ENCODE results near the gene RAB40A. TPM values are rescaled to one million over a fixed set of nuclear protein-coding genes. Genes with fewer than 3 reads are reported as not detected.

RAB40A gene
- total and polyA plus RNA-seq, 9 of the 15 experiments (the other 6 are each of a cell fraction or from before 2014, with no cell fraction given) = 0.07 to 0.15 (median 0.10) TPM; not detected in 3

GRCh38 chrX:103464774-103465117 is 54.5 kb downstream of the RAB40A start (continued):
- peak; percentile 71 to 79 (median 76) for TF ChIP-seq CTCF (IDR thresholded peaks at IDR 0.05 in 2 of 3, conservative IDR thresholded peaks at IDR 0.05 in 1 of 3; ENCODE audit: insufficient read depth in 2 of 3, low read depth in 1 of 3, low read length in 3 of 3)

- Histone ChIP-seq H2AFZ (ENCODE audit: low read depth, low read length) (peak overlapping the region; percentile 1; the same call in 1 of the 2 replicates), H3K4me3 (no peak overlapping the region), H3K4me1 (replicated peaks in 1 of 2; ENCODE audit: control insufficient read depth in 2 of 2, insufficient read depth in 2 of 2, low read length in 2 of 2) (peaks cover 0 to 8% of the 10 kb centered on the region in 2 experiments; a peak in 2 of 5 replicates), H3K9me3 (replicated peaks; ENCODE audit: control insufficient read depth, insufficient read depth, low read depth, low read length) (no peaks in the 10 kb centered on the region), H3K79me2 (ENCODE audit: control insufficient read depth, insufficient read depth, low read length) (no peaks in the 10 kb centered on the region), H3K36me3 (ENCODE audit: control insufficient read depth, insufficient read depth, low read length) (no peaks in the 10 kb centered on the region), H3K27me3 (ENCODE audit: control insufficient read depth in 2 of 2, insufficient read depth in 2 of 2, low read length in 2 of 2) (no peaks in the 10 kb centered on the region), H3K27ac (ENCODE audit: extremely low read depth, low read depth, low read length) (no peak overlapping the region), H3K9ac (ENCODE audit: insufficient read depth in 1 of 2, low read depth in 2 of 2, low read length in 2 of 2) (no peak overlapping the region), H3K4me2 (ENCODE audit: insufficient read depth, low read length) (peak overlapping the region; percentile 9; the same call in 1 of the 2 replicates), H3K9me1 (ENCODE audit: control insufficient read depth, insufficient read depth, low read length) (no peaks in the 10 kb centered on the region), H4K20me1 (replicated peaks; ENCODE audit: control insufficient read depth, insufficient read depth, low read length) (no peaks in the 10 kb centered on the region)
- in situ Hi-C loops (cut with MboI) (loop anchor here (25.0 kb wide), 1 partner anchor 527 kb away; the partner anchor contains the start of gene RAB40AL), intact Hi-C loops (cut with micrococcal nuclease) (loop anchor here (1.0 to 2.0 kb wide), 4 partner anchors 25 to 253 kb away; no protein-coding TSS in a partner anchor)
- FAIRE-seq (peak; percentile 51), ATAC-seq (peak; percentile 89), DNase-seq (ENCODE audit: extremely low read depth in 1 of 4, low spot score in 3 of 4) (peak; percentile 25 to 40 (median 31))
- 29% methylated on average over 8 of the region's 8 CpGs for WGBS (ENCODE audit: insufficient coverage, low coverage, missing lambda C conversion rate)
- ChIA-PET POLR2A (no interaction called here), CTCF (ENCODE audit: low intra/inter-chr PET ratio) (interaction anchor here (1.1 to 1.5 kb wide), 2 partner anchors 121 to 513 kb away, joined by 3 to 6 read pairs; no protein-coding TSS in a partner anchor)
- BruUV-seq (replicated peaks) = no TSS peak
- TF ChIP-seq ID3 (CRISPR knock-in tag; IDR thresholded peaks at IDR 0.05) = no peak
- TF ChIP-seq ID3 (tag; IDR thresholded peaks at IDR 0.05) = no peak
- peak; percentile 6 for TF ChIP-seq CTCFL (IDR thresholded peaks at IDR 0.05; ENCODE audit: borderline replicate concordance, insufficient read depth, low read depth, low read length, poor library complexity, severe bottlenecking)
- no peak for TF ChIP-seq ZNF764 (CRISPR knock-in tag; IDR thresholded peaks at IDR 0.05; ENCODE audit: low read depth)
- TF ChIP-seq E2F1 (CRISPR knock-in tag; IDR thresholded peaks at IDR 0.05) = no peak
- TF ChIP-seq CTCF (IDR thresholded peaks at IDR 0.05 in 2 of 3, conservative IDR thresholded peaks at IDR 0.05 in 1 of 3; ENCODE audit: insufficient read depth in 2 of 3, low read depth in 1 of 3, low read length in 3 of 3) = peak; percentile 36 to 51 (median 41); a peak in 5 of 6 replicates
- no peak for TF ChIP-seq GATA2 (CRISPR knock-in tag; IDR thresholded peaks at IDR 0.05)
- TF ChIP-seq SNIP1 (IDR thresholded peaks at IDR 0.05; ENCODE audit: low read depth) = no peak
- no peak for TF ChIP-seq YBX1 (IDR thresholded peaks at IDR 0.05)
- no peak for TF ChIP-seq RBM25 (IDR thresholded peaks at IDR 0.05; ENCODE audit: low read depth, low read length, severe bottlenecking)
Observed at GRCh38 chrX:103464072-103464773, 55.1 kb downstream of the RAB40A start.

All from K562 (cell line).